Measurements from ENCODE around the gene EXOSC7. TPM values are rescaled to one million over a fixed set of nuclear protein-coding genes. Genes with fewer than 3 reads are reported as not detected.

Gene EXOSC7
- total and polyA plus RNA-seq, 9 of the 15 experiments (the other 6 are each of a cell fraction or from before 2014, with no cell fraction given) = 88.5 to 237 (median 112) TPM

DNA sequence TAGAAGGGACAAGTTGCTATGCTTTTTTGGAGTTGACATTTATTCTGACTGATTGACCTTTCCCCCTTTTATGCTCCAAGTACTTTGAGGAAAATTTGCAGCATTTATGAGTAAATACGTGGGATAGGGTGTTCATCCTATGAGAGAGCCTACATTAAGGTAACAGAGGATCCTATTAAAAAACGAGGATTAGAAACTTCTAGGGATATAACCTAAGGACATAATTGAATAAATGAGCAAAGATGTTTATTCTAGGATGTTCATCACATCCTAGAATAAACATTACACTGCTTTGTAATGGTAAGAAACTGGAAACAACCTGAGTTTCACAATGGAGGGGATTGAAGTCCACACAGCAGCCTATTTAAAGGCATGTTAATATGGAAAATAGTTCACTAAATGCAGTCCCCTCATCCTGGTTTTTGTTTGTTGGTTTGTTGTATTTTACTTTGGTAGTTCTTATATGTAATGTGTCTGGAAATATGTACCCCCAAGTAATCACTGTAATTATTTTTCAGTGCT is 26.2 kb downstream of the EXOSC7 start:
- Histone ChIP-seq H3K36me3 (ENCODE audit: control insufficient read depth, insufficient read depth, low read length) (peaks cover 85% of the 10 kb centered on the region), H3K27me3 (ENCODE audit: control insufficient read depth in 2 of 2, insufficient read depth in 2 of 2, low read length in 2 of 2) (no peaks in the 10 kb centered on the region), H3K9me1 (ENCODE audit: control insufficient read depth, insufficient read depth, low read length) (no peaks in the 10 kb centered on the region), H3K79me2 (ENCODE audit: control insufficient read depth, insufficient read depth, low read length) (no peaks in the 10 kb centered on the region), H3K4me1 (replicated peaks in 1 of 2; ENCODE audit: control insufficient read depth in 2 of 2, insufficient read depth in 2 of 2, low read length in 2 of 2) (no peaks in the 10 kb centered on the region), H2AFZ (ENCODE audit: low read depth, low read length) (no peak overlapping the region), H3K4me3 (no peak overlapping the region), H4K20me1 (replicated peaks; ENCODE audit: control insufficient read depth, insufficient read depth, low read length) (no peaks in the 10 kb centered on the region), H3K4me2 (ENCODE audit: insufficient read depth, low read length) (no peak overlapping the region), H3K27ac (ENCODE audit: extremely low read depth, low read depth, low read length) (no peak overlapping the region), H3K9ac (ENCODE audit: insufficient read depth in 1 of 2, low read depth in 2 of 2, low read length in 2 of 2) (no peak overlapping the region), H3K9me3 (replicated peaks; ENCODE audit: control insufficient read depth, insufficient read depth, low read depth, low read length) (no peaks in the 10 kb centered on the region)
- ChIA-PET POLR2A (interaction anchor here (1.6 kb wide), 1 partner anchor 10 kb away, joined by 5 read pairs; no protein-coding TSS in a partner anchor), CTCF (ENCODE audit: low intra/inter-chr PET ratio) (no interaction called here)
- no peak for FAIRE-seq
- no peak for ATAC-seq
- in situ Hi-C loops (cut with MboI) (no loop called here), intact Hi-C loops (cut with micrococcal nuclease) (no loop called here)
- DNase-seq (ENCODE audit: extremely low read depth in 1 of 4, low spot score in 3 of 4) = no peak
- WGBS (ENCODE audit: insufficient coverage, low coverage, missing lambda C conversion rate) = 94% methylated on average over 2 of the region's 2 CpGs
- TF ChIP-seq, protein P1, sequence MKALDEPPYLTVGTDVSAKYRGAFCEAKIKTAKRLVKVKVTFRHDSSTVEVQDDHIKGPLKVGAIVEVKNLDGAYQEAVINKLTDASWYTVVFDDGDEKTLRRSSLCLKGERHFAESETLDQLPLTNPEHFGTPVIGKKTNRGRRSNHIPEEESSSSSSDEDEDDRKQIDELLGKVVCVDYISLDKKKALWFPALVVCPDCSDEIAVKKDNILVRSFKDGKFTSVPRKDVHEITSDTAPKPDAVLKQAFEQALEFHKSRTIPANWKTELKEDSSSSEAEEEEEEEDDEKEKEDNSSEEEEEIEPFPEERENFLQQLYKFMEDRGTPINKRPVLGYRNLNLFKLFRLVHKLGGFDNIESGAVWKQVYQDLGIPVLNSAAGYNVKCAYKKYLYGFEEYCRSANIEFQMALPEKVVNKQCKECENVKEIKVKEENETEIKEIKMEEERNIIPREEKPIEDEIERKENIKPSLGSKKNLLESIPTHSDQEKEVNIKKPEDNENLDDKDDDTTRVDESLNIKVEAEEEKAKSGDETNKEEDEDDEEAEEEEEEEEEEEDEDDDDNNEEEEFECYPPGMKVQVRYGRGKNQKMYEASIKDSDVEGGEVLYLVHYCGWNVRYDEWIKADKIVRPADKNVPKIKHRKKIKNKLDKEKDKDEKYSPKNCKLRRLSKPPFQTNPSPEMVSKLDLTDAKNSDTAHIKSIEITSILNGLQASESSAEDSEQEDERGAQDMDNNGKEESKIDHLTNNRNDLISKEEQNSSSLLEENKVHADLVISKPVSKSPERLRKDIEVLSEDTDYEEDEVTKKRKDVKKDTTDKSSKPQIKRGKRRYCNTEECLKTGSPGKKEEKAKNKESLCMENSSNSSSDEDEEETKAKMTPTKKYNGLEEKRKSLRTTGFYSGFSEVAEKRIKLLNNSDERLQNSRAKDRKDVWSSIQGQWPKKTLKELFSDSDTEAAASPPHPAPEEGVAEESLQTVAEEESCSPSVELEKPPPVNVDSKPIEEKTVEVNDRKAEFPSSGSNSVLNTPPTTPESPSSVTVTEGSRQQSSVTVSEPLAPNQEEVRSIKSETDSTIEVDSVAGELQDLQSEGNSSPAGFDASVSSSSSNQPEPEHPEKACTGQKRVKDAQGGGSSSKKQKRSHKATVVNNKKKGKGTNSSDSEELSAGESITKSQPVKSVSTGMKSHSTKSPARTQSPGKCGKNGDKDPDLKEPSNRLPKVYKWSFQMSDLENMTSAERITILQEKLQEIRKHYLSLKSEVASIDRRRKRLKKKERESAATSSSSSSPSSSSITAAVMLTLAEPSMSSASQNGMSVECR (CRISPR knock-in tag; IDR thresholded peaks at IDR 0.05) = no peak
- TF ChIP-seq ZNF232 (CRISPR knock-in tag; IDR thresholded peaks at IDR 0.05) = no peak
- no peak for TF ChIP-seq SLC30A9 (CRISPR knock-in tag; IDR thresholded peaks at IDR 0.05)
- no peak for TF ChIP-seq BRCA1 (IDR thresholded peaks at IDR 0.05)
- no peak for TF ChIP-seq BRCA1 (CRISPR knock-in tag; IDR thresholded peaks at IDR 0.05)
- no peak for TF ChIP-seq RFX1 (IDR thresholded peaks at IDR 0.05)
- TF ChIP-seq, protein P2, sequence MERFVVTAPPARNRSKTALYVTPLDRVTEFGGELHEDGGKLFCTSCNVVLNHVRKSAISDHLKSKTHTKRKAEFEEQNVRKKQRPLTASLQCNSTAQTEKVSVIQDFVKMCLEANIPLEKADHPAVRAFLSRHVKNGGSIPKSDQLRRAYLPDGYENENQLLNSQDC (CRISPR knock-in tag; IDR thresholded peaks at IDR 0.05) = no peak
- TF ChIP-seq HNRNPLL (IDR thresholded peaks at IDR 0.05; ENCODE audit: low read depth, low read length, poor library complexity, severe bottlenecking) = no peak
- TF ChIP-seq TAF9B (IDR thresholded peaks at IDR 0.05; ENCODE audit: partially characterized antibody) = no peak
- no peak for TF ChIP-seq ZNF644 (tag; IDR thresholded peaks at IDR 0.05; ENCODE audit: low read depth)
- no peak for TF ChIP-seq ZNF436 (CRISPR knock-in tag; IDR thresholded peaks at IDR 0.05)
- no peak for TF ChIP-seq ZNF589 (CRISPR knock-in tag; IDR thresholded peaks at IDR 0.05; ENCODE audit: low read depth)
- TF ChIP-seq, protein P3, sequence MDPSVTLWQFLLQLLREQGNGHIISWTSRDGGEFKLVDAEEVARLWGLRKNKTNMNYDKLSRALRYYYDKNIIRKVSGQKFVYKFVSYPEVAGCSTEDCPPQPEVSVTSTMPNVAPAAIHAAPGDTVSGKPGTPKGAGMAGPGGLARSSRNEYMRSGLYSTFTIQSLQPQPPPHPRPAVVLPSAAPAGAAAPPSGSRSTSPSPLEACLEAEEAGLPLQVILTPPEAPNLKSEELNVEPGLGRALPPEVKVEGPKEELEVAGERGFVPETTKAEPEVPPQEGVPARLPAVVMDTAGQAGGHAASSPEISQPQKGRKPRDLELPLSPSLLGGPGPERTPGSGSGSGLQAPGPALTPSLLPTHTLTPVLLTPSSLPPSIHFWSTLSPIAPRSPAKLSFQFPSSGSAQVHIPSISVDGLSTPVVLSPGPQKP (CRISPR knock-in tag; IDR thresholded peaks at IDR 0.05) = no peak
- BruUV-seq (replicated peaks) = no TSS peak

Data from K562 (cell line).